ENCODE measurements around the gene SF3B6. TPM values are rescaled to one million over a fixed set of nuclear protein-coding genes. Genes with fewer than 3 reads are reported as not detected.

The SF3B6 gene
- total RNA-seq, 2 experiments from 2014 or later = 145 to 148 TPM

DNA sequence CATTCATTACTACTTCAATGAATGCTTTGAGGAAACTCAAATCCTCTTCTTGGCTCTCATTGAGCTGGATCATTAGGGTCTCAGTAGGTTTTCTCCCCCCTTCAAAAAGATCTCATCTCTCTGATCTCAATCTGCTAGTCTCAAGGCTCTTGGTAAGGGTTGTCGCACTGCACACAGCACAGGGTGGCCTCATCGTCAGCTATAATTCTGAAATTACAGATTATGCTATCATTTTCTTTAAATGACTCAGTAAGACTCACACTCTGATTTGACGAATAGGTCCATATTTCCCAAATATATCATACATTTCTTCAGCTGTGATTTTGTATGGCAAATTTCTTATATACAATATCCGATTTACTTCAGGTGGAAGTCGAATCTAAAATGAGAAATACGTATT is 2.3 kb downstream of the SF3B6 start:
- H3K27ac Mint-ChIP-seq = peak overlapping the region; percentile 75
- H3K27me3 Mint-ChIP-seq = no peaks in the 10 kb centered on the region
- peak; percentile 36 for DNase-seq
- peaks cover 32% of the 10 kb centered on the region for H3K4me1 Mint-ChIP-seq (ENCODE audit: low read depth)
- H3K4me3 Mint-ChIP-seq = peak overlapping the region; percentile 33
- peaks cover 14% of the 10 kb centered on the region for H3K36me3 Mint-ChIP-seq
- ChIA-PET POLR2A (interaction anchor here (0.9 to 1.5 kb wide), 3 partner anchors 27 to 146 kb away, joined by 3 to 4 read pairs (median 3); partner anchors contain the start of genes UBXN2A and WDCP), CTCF (interaction anchor here (0.6 to 2.8 kb wide), 3 partner anchors 10 to 147 kb away, joined by 4 to 21 read pairs (median 4); partner anchors contain the start of genes ATAD2B and TP53I3)
- H3K9me3 Mint-ChIP-seq = no peaks in the 10 kb centered on the region
- intact Hi-C loops (cut with micrococcal nuclease) = no loop called here

DNA sequence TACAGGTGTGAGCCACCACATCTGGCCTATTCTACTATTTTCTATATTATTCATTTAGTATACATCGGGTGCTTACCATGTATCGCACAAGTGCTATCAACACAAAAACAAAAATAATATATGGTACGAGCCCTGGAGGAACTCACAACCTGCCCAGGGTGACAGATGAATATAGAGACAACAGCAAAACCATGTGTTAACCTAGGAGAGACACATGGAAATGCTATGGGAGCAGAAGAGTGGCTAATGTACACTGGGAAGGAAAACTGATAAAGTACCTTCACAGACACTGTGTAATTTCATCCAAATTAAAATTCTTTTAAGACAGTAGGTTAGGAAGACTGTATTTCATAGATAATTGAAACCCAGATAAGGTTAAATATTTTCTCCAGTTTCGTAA is 3.9 kb downstream of the SF3B6 start:
- Mint-ChIP-seq H3K4me3 (no peak overlapping the region), H3K36me3 (peaks cover 22% of the 10 kb centered on the region), H3K27me3 (no peaks in the 10 kb centered on the region), H3K9me3 (no peaks in the 10 kb centered on the region), H3K27ac (no peak overlapping the region), H3K4me1 (ENCODE audit: low read depth) (peaks cover 25% of the 10 kb centered on the region)
- DNase-seq = no peak
- CTCF ChIA-PET = interaction anchor here (2.8 kb wide), 1 partner anchor 12 kb away, joined by 21 read pairs; the partner anchor contains the start of gene TP53I3
- POLR2A ChIA-PET = interaction anchor here (1.4 to 1.5 kb wide), 2 partner anchors 25 to 145 kb away, joined by 3 read pairs; partner anchors contain the start of gene WDCP
- intact Hi-C loops (cut with micrococcal nuclease) = no loop called here

DNA sequence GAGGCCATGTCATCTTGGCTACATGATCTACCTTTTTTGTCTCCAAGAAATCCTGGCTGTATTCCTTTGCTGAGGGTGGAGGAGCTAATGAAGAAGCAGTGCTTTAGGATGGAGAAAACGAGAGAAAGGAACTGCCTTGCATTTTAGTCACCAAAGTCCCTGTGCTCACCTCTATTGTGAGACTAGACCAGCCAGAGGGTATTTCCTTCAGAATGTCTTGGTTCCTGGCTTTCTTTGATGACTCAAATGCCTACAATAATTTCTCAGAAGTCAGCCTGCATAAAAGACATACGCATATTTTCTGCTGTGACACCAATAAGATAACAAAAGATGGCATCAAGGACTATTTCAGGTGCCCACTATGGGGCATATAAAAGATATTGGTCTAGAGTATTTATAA is 10.8 kb downstream of the SF3B6 start:
- intact Hi-C loops (cut with micrococcal nuclease) = no loop called here
- H3K27me3 Mint-ChIP-seq = no peaks in the 10 kb centered on the region
- peaks cover 20% of the 10 kb centered on the region for H3K36me3 Mint-ChIP-seq
- DNase-seq = no peak
- ChIA-PET POLR2A (interaction anchor here (0.6 to 1.6 kb wide), 3 partner anchors 11 to 267 kb away, joined by 3 to 4 read pairs (median 3); partner anchors contain the start of genes ATAD2B and SF3B6), CTCF (interaction anchor here (0.9 to 2.3 kb wide), 3 partner anchors 18 to 241 kb away, joined by 3 to 10 read pairs (median 5); partner anchors contain the start of gene TP53I3)
- peak overlapping the region; percentile 10 for H3K27ac Mint-ChIP-seq
- H3K4me3 Mint-ChIP-seq = no peak overlapping the region
- H3K9me3 Mint-ChIP-seq = no peaks in the 10 kb centered on the region
- H3K4me1 Mint-ChIP-seq (ENCODE audit: low read depth) = peaks cover 14% of the 10 kb centered on the region

DNA sequence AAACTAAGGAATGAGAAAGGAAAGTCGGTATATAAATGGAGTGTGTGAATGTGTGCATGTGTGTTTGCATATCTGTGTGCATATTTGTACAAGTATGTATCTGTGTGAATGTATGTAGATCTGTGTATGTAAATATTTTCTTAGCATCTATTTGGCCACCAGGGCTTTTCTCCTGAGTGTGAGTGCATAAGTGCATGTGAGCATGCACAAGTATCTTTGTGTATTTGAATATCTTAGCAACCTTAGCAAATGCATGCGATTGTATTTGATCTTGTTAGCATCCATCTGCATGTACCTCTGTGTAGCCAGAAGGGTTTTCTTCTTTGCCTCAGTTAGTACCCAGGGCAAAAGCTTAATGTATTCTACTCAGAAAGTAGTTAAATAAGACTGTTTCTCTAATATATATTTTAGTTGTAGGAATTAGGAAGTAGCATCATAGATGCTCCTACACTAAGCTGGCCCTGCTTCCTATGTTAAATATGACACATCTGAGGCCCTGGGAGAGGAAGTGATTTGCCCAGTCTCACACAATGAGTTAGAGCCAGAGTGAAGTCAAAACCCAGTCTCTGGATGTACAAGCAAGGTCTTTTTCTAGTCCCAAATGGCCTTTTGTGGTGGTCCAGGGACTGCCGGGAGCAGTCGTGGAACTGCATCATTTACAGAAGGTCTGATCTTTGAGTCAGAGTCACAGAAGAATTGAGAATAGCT is 17.4 kb downstream of the SF3B6 start:
- CTCF ChIA-PET = interaction anchor here (1.0 to 4.3 kb wide), 2 partner anchors 25 to 234 kb away, joined by 3 to 14 read pairs; partner anchors contain the start of gene TP53I3
- POLR2A ChIA-PET = interaction anchor here (0.6 kb wide), 1 partner anchor 350 kb away, joined by 3 read pairs; no protein-coding TSS in a partner anchor

DNA sequence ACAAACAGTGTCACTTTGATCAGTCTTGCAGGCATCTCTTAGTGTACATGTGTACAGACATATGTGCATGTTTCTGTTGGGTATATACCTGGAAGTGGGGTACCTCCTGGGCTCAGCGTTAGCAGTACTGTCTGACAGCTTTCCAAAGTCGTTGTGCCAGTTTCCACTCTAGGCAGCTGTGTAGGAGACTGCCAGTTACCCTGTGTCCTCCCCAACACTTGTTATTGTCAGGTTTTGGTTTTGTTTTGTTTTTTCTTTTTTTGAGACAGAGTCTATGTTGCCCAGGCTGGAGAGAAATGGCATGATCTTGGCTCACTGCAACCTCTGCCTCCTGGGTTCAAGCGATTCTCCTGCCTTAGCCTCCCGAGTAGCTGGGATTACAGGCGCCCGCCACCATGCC is 20.4 kb downstream of the SF3B6 start:
- no peak overlapping the region for H3K27ac Mint-ChIP-seq
- CTCF ChIA-PET = no interaction called here
- POLR2A ChIA-PET = no interaction called here
- peaks cover 4% of the 10 kb centered on the region for H3K4me1 Mint-ChIP-seq (ENCODE audit: low read depth)
- H3K4me3 Mint-ChIP-seq = no peak overlapping the region
- H3K9me3 Mint-ChIP-seq = no peaks in the 10 kb centered on the region
- no peaks in the 10 kb centered on the region for H3K27me3 Mint-ChIP-seq
- H3K36me3 Mint-ChIP-seq = no peaks in the 10 kb centered on the region
- no peak for DNase-seq
- intact Hi-C loops (cut with micrococcal nuclease) = no loop called here

More for the DNA sequence above, 17.4 kb downstream of the SF3B6 start:
- H3K36me3 Mint-ChIP-seq = no peaks in the 10 kb centered on the region
- no peak for DNase-seq
- intact Hi-C loops (cut with micrococcal nuclease) = no loop called here
- no peaks in the 10 kb centered on the region for H3K9me3 Mint-ChIP-seq
- H3K4me1 Mint-ChIP-seq (ENCODE audit: low read depth) = peaks cover 7% of the 10 kb centered on the region
- no peak overlapping the region for H3K27ac Mint-ChIP-seq
- no peaks in the 10 kb centered on the region for H3K27me3 Mint-ChIP-seq
- no peak overlapping the region for H3K4me3 Mint-ChIP-seq

DNA sequence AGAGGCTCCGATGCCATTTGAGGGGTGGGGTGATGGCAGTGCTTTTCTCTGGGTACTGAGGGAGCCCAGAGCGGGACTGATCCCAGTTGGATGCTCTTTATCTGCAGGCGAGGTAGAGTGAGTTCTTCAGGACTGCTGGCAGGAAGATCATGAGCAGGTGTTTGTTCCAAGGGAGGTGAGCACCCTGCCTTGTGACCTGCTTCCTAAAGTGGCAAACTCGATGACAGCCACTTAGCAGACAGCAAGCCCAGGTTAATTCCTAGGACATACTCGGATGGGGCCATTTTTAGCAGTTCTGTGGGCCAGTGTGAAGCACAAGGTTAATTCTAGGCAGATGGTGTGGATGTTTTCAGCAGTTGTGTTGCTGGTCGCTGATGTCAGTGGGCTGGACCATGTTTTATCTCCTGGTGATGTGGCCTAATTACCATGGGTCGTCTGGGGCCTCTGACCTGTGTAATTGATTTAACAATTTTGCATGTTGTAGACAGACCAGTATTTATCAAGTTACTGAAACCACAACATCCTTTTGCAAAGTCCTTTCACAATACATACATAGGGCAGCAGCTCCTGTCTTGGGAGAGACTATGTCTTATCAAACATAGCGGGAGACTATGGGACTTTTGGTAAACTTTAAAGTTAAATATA is 21.6 kb downstream of the SF3B6 start:
- no peaks in the 10 kb centered on the region for H3K9me3 Mint-ChIP-seq
- H3K27ac Mint-ChIP-seq = no peak overlapping the region
- POLR2A ChIA-PET = no interaction called here
- intact Hi-C loops (cut with micrococcal nuclease) = no loop called here
- no peaks in the 10 kb centered on the region for H3K36me3 Mint-ChIP-seq
- no peak overlapping the region for H3K4me3 Mint-ChIP-seq
- H3K27me3 Mint-ChIP-seq = no peaks in the 10 kb centered on the region
- DNase-seq = no peak
- CTCF ChIA-PET = interaction anchor here (1.8 kb wide), 1 partner anchor 30 kb away, joined by 6 read pairs; the partner anchor contains the start of gene TP53I3
- H3K4me1 Mint-ChIP-seq (ENCODE audit: low read depth) = no peaks in the 10 kb centered on the region

DNA sequence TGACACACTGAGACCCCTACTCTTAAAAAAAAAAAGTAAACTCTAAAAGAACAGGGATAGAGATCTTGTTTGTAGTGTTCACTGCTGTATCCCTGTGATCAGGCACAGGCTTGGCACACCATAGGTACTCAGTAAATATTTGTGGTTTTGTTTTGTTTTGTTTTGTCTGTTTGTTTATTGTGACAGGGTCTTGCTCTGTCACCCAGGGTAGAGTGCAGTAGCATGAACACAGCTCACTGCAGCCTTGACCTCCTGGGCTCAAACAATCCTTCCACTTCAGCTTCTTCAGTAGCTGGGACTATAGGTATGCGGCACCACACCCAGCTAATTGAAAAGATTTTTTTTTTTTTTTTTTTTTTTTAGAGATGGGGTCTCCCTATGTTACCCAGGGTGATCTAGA is 23.2 kb downstream of the SF3B6 start:
- H3K9me3 Mint-ChIP-seq = no peaks in the 10 kb centered on the region
- intact Hi-C loops (cut with micrococcal nuclease) = no loop called here
- peaks cover 3% of the 10 kb centered on the region for H3K4me1 Mint-ChIP-seq (ENCODE audit: low read depth)
- H3K27me3 Mint-ChIP-seq = peaks cover 2% of the 10 kb centered on the region
- DNase-seq = no peak
- no peak overlapping the region for H3K27ac Mint-ChIP-seq
- no peak overlapping the region for H3K4me3 Mint-ChIP-seq
- CTCF ChIA-PET = no interaction called here
- no peaks in the 10 kb centered on the region for H3K36me3 Mint-ChIP-seq
- POLR2A ChIA-PET = no interaction called here

DNA sequence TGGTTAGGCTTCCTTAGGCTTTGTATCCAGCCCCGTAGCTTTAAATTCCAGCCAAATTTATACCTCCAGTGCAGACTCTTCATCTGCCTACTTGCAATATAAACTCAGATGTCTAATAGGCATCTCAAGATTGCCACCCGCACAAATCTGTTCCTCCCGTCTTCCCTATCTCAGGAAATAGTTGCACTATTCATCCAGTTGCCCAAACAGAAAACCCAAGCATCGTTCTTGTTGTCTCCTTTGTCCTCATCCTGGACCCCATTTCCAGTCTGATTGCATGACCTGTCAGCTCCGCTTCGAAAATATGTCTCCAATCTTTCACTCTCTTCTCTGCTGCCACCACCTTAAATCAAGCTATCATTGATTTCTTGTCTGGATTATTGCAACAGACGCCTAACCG is 24.3 kb downstream of the SF3B6 start:
- Mint-ChIP-seq H3K9me3 (no peaks in the 10 kb centered on the region), H3K4me1 (ENCODE audit: low read depth) (peaks cover 8% of the 10 kb centered on the region), H3K36me3 (no peaks in the 10 kb centered on the region), H3K27ac (no peak overlapping the region), H3K27me3 (peaks cover 3% of the 10 kb centered on the region), H3K4me3 (no peak overlapping the region)
- DNase-seq = no peak
- CTCF ChIA-PET = interaction anchor here (1.7 kb wide), 1 partner anchor 228 kb away, joined by 5 read pairs; no protein-coding TSS in a partner anchor
- intact Hi-C loops (cut with micrococcal nuclease) = no loop called here
- POLR2A ChIA-PET = no interaction called here

DNA sequence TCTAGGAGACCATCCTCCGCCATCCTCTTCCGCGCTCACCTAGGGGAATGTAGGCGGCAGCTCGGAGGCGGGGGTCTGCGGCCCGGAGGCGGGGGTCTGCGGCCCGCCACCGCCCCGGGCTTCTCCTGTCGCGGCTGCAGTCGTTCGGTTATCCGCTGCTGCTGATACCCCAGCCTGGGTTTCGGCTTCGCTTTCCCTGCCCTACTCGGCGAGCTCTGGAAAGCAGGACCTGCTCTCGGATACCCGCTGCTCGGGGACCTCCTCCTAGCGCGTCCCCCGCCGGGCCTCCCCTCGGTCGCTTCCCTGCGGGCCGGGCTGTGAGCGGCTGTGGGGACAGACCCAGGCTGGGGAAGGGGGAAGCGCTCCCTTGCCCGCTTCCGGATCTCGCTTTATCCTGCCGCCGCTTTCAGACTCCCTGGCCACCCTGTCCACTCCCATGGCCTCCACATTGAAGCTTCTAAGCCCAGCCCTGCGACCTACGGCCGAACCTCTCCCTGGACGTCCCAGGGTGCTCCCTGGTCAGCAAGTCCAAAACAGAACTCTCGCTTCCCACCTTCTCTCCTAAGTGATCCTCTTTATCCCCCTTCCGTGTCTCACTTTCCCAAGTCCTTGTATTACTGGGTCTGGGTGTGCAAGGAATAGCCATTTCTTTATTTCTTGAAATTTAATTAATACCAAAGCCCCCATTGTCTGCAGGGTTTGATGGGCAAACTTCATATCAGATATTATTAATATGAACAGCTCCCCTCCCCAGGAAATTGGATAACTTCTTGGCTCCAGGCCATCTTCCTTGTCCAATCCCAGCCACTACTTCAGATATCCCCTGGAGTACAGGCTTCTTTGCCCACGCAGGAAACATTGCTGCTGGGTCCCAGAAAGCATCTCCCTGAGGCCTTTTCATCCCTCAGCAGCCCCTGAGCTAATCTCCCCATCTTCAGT is 25.8 kb downstream of the SF3B6 start:
- peaks cover 15% of the 10 kb centered on the region for H3K4me1 Mint-ChIP-seq (ENCODE audit: low read depth)
- H3K27ac Mint-ChIP-seq = no peak overlapping the region
- H3K4me3 Mint-ChIP-seq = no peak overlapping the region

DNA sequence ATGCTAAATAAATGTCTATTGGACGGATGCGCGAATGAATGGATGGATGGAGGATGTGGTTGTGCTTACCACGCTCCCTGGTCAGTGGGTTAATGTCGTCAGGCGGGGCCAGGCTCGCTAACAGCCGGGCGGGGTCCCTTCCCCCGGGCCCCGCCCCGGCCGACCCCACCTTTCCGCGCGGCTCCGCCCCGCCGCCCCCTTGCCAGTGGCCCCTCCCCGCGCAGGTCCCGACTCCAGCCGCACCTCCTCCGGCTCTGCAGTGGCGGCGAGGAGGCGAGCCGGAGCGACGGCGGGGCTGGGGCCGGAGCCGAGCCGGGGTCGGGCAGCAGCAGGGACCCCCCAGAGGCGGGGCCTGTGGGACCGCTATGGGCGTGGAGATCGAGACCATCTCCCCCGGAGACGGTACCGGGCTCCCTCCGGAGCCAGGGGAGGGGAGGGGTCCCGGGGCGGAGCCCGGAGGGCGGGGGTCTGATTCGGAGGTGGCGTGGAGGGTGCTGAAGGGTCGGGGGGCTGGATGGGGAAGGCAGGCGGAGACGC is 26.6 kb downstream of the SF3B6 start, which contains the start of gene FKBP1B:
Gene FKBP1B, plus strand, starts transcription at position 257 of the 537 bp plus-strand sequence. Its CDS starts 109 bp downstream, at position 366.
- peak; percentile 75 for DNase-seq
- Mint-ChIP-seq H3K36me3 (no peaks in the 10 kb centered on the region), H3K27me3 (peaks cover 3% of the 10 kb centered on the region), H3K9me3 (no peaks in the 10 kb centered on the region), H3K4me3 (no peak within 1 kb of the TSS), H3K27ac (no peak within 1 kb of the TSS), H3K4me1 (ENCODE audit: low read depth) (peaks cover 18% of the 10 kb centered on the region)
- POLR2A ChIA-PET = interaction anchor here (0.8 to 1.6 kb wide), 2 partner anchors 27 to 123 kb away, joined by 3 to 4 read pairs; partner anchors contain the start of gene ATAD2B
- intact Hi-C loops (cut with micrococcal nuclease) = no loop called here
- CTCF ChIA-PET = interaction anchor here (1.2 to 1.8 kb wide), 2 partner anchors 34 to 122 kb away, joined by 6 to 10 read pairs; partner anchors contain the start of genes ATAD2B and TP53I3

More for the DNA sequence above, 25.8 kb downstream of the SF3B6 start:
- CTCF ChIA-PET = interaction anchor here (1.7 to 1.8 kb wide), 2 partner anchors 34 to 226 kb away, joined by 5 to 10 read pairs; partner anchors contain the start of gene TP53I3
- peak; percentile 31 for DNase-seq
- Mint-ChIP-seq H3K36me3 (no peaks in the 10 kb centered on the region), H3K9me3 (no peaks in the 10 kb centered on the region), H3K27me3 (peaks cover 3% of the 10 kb centered on the region)
- intact Hi-C loops (cut with micrococcal nuclease) = no loop called here
- POLR2A ChIA-PET = interaction anchor here (0.8 to 1.6 kb wide), 2 partner anchors 27 to 123 kb away, joined by 3 to 4 read pairs; partner anchors contain the start of gene ATAD2B

All from activated CD4-positive, alpha-beta memory T cell treated with anti-CD3 and anti-CD28 coated beads for 36 hours (primary cell).